Common myeloid progenitor, CD34-positive (primary cell): ENCODE data around the gene TCTN2.

Experiments used
- CTCF ChIA-PET: fragments of 350-600 bp; sonication (Branson Sonifier 250); formaldehyde crosslinking; loops from one replicate; lab custom pipeline; 2021; ENCODE audit warnings: antibody characterized with exemption; lab: Charles Lee
- POLR2A ChIA-PET: fragments of 350-600 bp; sonication (Branson Sonifier 250); formaldehyde crosslinking; loops from one replicate; lab custom pipeline; 2021; ENCODE audit warnings: antibody characterized with exemption; lab: Charles Lee
- DNase-seq, 3 donors: peaks; one replicate each; pipeline versions ENCODE4 v3.0.0 to v3.0.0-alpha.2; 2013
- H3K27ac ChIP-seq, 2 experiments: 1 replicate in 1 of 2; 2 replicates in 1 of 2; pipeline ENCODE4 v1.7.0; 2013; ENCODE audit warnings: inconsistent platforms in 2 of 2, low read length in 2 of 2, mild to moderate bottlenecking in 2 of 2, low read depth in 1 of 2, moderate library complexity in 1 of 2; ENCODE audit not compliant: severe bottlenecking in 2 of 2, insufficient read depth in 1 of 2, poor library complexity in 1 of 2
- H3K27me3 ChIP-seq, 5 experiments: replicated peaks in 2 of 5; 1 replicate in 3 of 5; 2 replicates in 2 of 5; pipeline versions ENCODE4 v1.6.1 to v1.7.0; 2013; ENCODE audit warnings: low read length in 4 of 5, mild to moderate bottlenecking in 2 of 5, moderate library complexity in 2 of 5, inconsistent platforms in 1 of 5; ENCODE audit not compliant: insufficient read depth in 5 of 5, control insufficient read depth in 4 of 5
- H3K36me3 ChIP-seq, 4 experiments: 1 replicate in 2 of 4; 2 replicates in 2 of 4; pipeline versions ENCODE4 v1.6.1 to v1.7.0; 2013; ENCODE audit warnings: low read length in 3 of 4, control low read depth in 1 of 4, mild to moderate bottlenecking in 1 of 4; ENCODE audit not compliant: control insufficient read depth in 4 of 4, insufficient read depth in 4 of 4
- H3K4me1 ChIP-seq, 4 experiments: 1 replicate in 3 of 4; 2 replicates in 1 of 4; pipeline versions ENCODE4 v1.6.1 to v1.7.1; 2013; ENCODE audit warnings: low read length in 3 of 4, mild to moderate bottlenecking in 3 of 4, control low read depth in 1 of 4, inconsistent platforms in 1 of 4, moderate library complexity in 1 of 4; ENCODE audit not compliant: control insufficient read depth in 4 of 4, insufficient read depth in 4 of 4; ENCODE audit errors: control extremely low read depth in 1 of 4
- H3K4me3 ChIP-seq, 7 experiments: 1 replicate in 4 of 7; 2 replicates in 3 of 7; pipeline versions ENCODE4 v1.5.1 to v1.7.0; 2013; ENCODE audit warnings: mild to moderate bottlenecking in 7 of 7, low read length in 6 of 7, moderate library complexity in 6 of 7, inconsistent platforms in 2 of 7, low read depth in 2 of 7, control low read depth in 1 of 7; ENCODE audit not compliant: insufficient read depth in 4 of 7, control insufficient read depth in 1 of 7; ENCODE audit errors: extremely low read depth in 1 of 7
- H3K9me3 ChIP-seq, 5 experiments: 1 replicate in 4 of 5; 2 replicates in 1 of 5; pipeline versions ENCODE4 v1.6.1 to v1.7.1; 2013; ENCODE audit warnings: low read length in 4 of 5, mild to moderate bottlenecking in 2 of 5, inconsistent platforms in 1 of 5, low read depth in 1 of 5, moderate library complexity in 1 of 5; ENCODE audit not compliant: control insufficient read depth in 4 of 5, insufficient read depth in 2 of 5; ENCODE audit errors: control extremely low read depth in 1 of 5
- WGBS: methylation state at CpG from one replicate; pipeline ENCODE4 v1.1.5; 2013; ENCODE audit not compliant: insufficient coverage; 5-methylcytosine and 5-hydroxymethylcytosine counted together

The TCTN2 gene

GRCh38 chr12:123683964-123684363 is 13.1 kb downstream of the TCTN2 start:
- DNase-seq, result peak in 2 of 3 donors; percentile 5 to 19
- Histone ChIP-seq H3K36me3 (peaks cover 3 to 25% (median 16%) of the 10 kb centered on the region in 4 experiments), H3K4me3 (no peak overlapping the region), H3K9me3 (no peaks in the 10 kb centered on the region), H3K4me1 (peaks cover 0 to 1% (median 0%) of the 10 kb centered on the region in 4 experiments), H3K27ac (no peak overlapping the region), H3K27me3 (no peaks in the 10 kb centered on the region)
- WGBS, result 80% methylated on average over 1 of the region's 3 CpGs
- ChIA-PET CTCF (interaction anchor here (0.5 kb wide), 1 partner anchor 240 kb away, joined by 3 read pairs; no protein-coding TSS in a partner anchor), POLR2A (interaction anchor here (0.6 kb wide), 1 partner anchor 18 kb away, joined by 3 read pairs; no protein-coding TSS in a partner anchor)

GRCh38 chr12:123686636-123687190 is 15.8 kb downstream of the TCTN2 start:
- H3K27ac ChIP-seq, result no peak overlapping the region
- no peak overlapping the region for H3K4me3 ChIP-seq
- H3K27me3 ChIP-seq, result no peaks in the 10 kb centered on the region
- no peaks in the 10 kb centered on the region for H3K9me3 ChIP-seq
- ChIA-PET CTCF (interaction anchor here (1.4 kb wide), 1 partner anchor 11 kb away, joined by 4 read pairs; no protein-coding TSS in a partner anchor), POLR2A (no interaction called here)
- no peak for DNase-seq
- H3K36me3 ChIP-seq, result peaks cover 2 to 24% (median 13%) of the 10 kb centered on the region in 4 experiments
- peaks cover 0 to 1% (median 0%) of the 10 kb centered on the region in 4 experiments for H3K4me1 ChIP-seq
- WGBS, result 96% methylated on average over 17 of the region's 18 CpGs

GRCh38 chr12:123690191-123690840 is 19.4 kb downstream of the TCTN2 start:
- ChIA-PET CTCF (no interaction called here), POLR2A (no interaction called here)
- Histone ChIP-seq H3K27ac (no peak overlapping the region), H3K4me1 (no peaks in the 10 kb centered on the region), H3K9me3 (no peaks in the 10 kb centered on the region), H3K27me3 (no peaks in the 10 kb centered on the region), H3K4me3 (no peak overlapping the region), H3K36me3 (peaks cover 3 to 30% (median 13%) of the 10 kb centered on the region in 4 experiments)
- WGBS, result 100% methylated on average over 4 of the region's 8 CpGs
- no peak for DNase-seq

GRCh38 chr12:123696207-123696606 is 25.3 kb downstream of the TCTN2 start:
- H3K27me3 ChIP-seq, result no peaks in the 10 kb centered on the region
- peaks cover 0 to 28% (median 8%) of the 10 kb centered on the region in 4 experiments for H3K36me3 ChIP-seq
- H3K9me3 ChIP-seq, result no peaks in the 10 kb centered on the region
- no peak for DNase-seq
- WGBS, result 98% methylated on average over 4 of the region's 8 CpGs
- POLR2A ChIA-PET, result no interaction called here
- CTCF ChIA-PET, result interaction anchor here (1.1 kb wide), 1 partner anchor 13 kb away, joined by 3 read pairs; no protein-coding TSS in a partner anchor
- no peak overlapping the region for H3K27ac ChIP-seq
- no peaks in the 10 kb centered on the region for H3K4me1 ChIP-seq
- H3K4me3 ChIP-seq, result no peak overlapping the region

- no peak for DNase-seq
- ChIA-PET CTCF (interaction anchor here (1.1 kb wide), 1 partner anchor 13 kb away, joined by 3 read pairs; no protein-coding TSS in a partner anchor), POLR2A (no interaction called here)
- H3K36me3 ChIP-seq, result peaks cover 0 to 28% (median 7%) of the 10 kb centered on the region in 4 experiments
- 100% methylated on average over 3 of the region's 4 CpGs for WGBS
- no peaks in the 10 kb centered on the region for H3K27me3 ChIP-seq
- no peaks in the 10 kb centered on the region for H3K9me3 ChIP-seq
- H3K27ac ChIP-seq, result no peak overlapping the region
- no peaks in the 10 kb centered on the region for H3K4me1 ChIP-seq
- H3K4me3 ChIP-seq, result no peak overlapping the region
These were observed 25.7 kb downstream of the TCTN2 start for GRCh38 chr12:123696646-123697045.

- DNase-seq, result no peak
- Histone ChIP-seq H3K27me3 (no peaks in the 10 kb centered on the region), H3K36me3 (peaks cover 0 to 25% (median 1%) of the 10 kb centered on the region in 4 experiments), H3K4me1 (no peaks in the 10 kb centered on the region), H3K9me3 (no peaks in the 10 kb centered on the region), H3K4me3 (no peak overlapping the region), H3K27ac (no peak overlapping the region)
- CTCF ChIA-PET, result interaction anchor here (0.8 kb wide), 1 partner anchor 40 kb away, joined by 3 read pairs; no protein-coding TSS in a partner anchor
- POLR2A ChIA-PET, result no interaction called here
- 93% methylated on average over 3 of the region's 3 CpGs for WGBS
These were observed 35.0 kb downstream of the TCTN2 start for GRCh38 chr12:123705935-123706334.

- WGBS, result 100% methylated on average over 3 of the region's 4 CpGs
- Histone ChIP-seq H3K4me3 (no peak overlapping the region), H3K36me3 (peaks cover 0 to 18% (median 1%) of the 10 kb centered on the region in 4 experiments), H3K9me3 (no peaks in the 10 kb centered on the region), H3K27me3 (no peaks in the 10 kb centered on the region), H3K27ac (no peak overlapping the region), H3K4me1 (peaks cover 0 to 7% (median 5%) of the 10 kb centered on the region in 4 experiments)
- peak in 1 of 3 donors; percentile 40 for DNase-seq
- ChIA-PET POLR2A (no interaction called here), CTCF (no interaction called here)
These were observed 36.6 kb downstream of the TCTN2 start for GRCh38 chr12:123707466-123707865.
